Measurements from ENCODE around the gene ZFAND3. TPM values are rescaled to one million over a fixed set of nuclear protein-coding genes. Genes with fewer than 3 reads are reported as not detected.

Gene ZFAND3
- total and polyA plus RNA-seq, 2 experiments from 2014 or later, result 16.9 to 28.2 TPM

- Histone ChIP-seq H3K4me1 (ENCODE audit: insufficient read depth) (no peaks in the 10 kb centered on the region), H3K36me3 (ENCODE audit: insufficient read depth) (no peaks in the 10 kb centered on the region), H3K27me3 (ENCODE audit: insufficient read depth) (no peaks in the 10 kb centered on the region), H3K27ac (ENCODE audit: low read depth) (no peak overlapping the region), H2AFZ (no peak overlapping the region), H3F3A (replicated peaks; ENCODE audit: low read depth) (no peaks in the 10 kb centered on the region), H3K9me2 (ENCODE audit: insufficient read depth) (no peaks in the 10 kb centered on the region), H3K4me3 (no peak overlapping the region), H3K4me2 (no peak overlapping the region), H4K20me1 (replicated peaks; ENCODE audit: insufficient read depth) (no peaks in the 10 kb centered on the region), H3K79me2 (replicated peaks; ENCODE audit: insufficient read depth) (no peaks in the 10 kb centered on the region)
- H3K27ac Mint-ChIP-seq, result no peak overlapping the region
- no peaks in the 10 kb centered on the region for H3K9me3 Mint-ChIP-seq
- TF ChIP-seq STAT1 (IDR thresholded peaks at IDR 0.05; ENCODE audit: unreplicated experiment), result no peak
- no peak for TF ChIP-seq EZH2phosphoT487 (IDR thresholded peaks at IDR 0.05; ENCODE audit: unreplicated experiment)
- TF ChIP-seq ZNF331 (CRISPR knock-in tag; IDR thresholded peaks at IDR 0.05; ENCODE audit: low read depth), result no peak
- TF ChIP-seq REST (IDR thresholded peaks at IDR 0.05; ENCODE audit: unreplicated experiment), result no peak
- TF ChIP-seq EZH2 (IDR thresholded peaks at IDR 0.05; ENCODE audit: low read depth, unreplicated experiment), result no peak
- no peak for TF ChIP-seq NANOG (IDR thresholded peaks at IDR 0.05; ENCODE audit: borderline replicate concordance)
- TF ChIP-seq JUNB (IDR thresholded peaks at IDR 0.05; ENCODE audit: unreplicated experiment), result no peak
- no peak for TF ChIP-seq CTCF (conservative IDR thresholded peaks at IDR 0.05; ENCODE audit: low read depth in 2 of 2)
- TF ChIP-seq ETS1 (IDR thresholded peaks at IDR 0.05), result no peak
- TF ChIP-seq ZNF114 (CRISPR knock-in tag; IDR thresholded peaks at IDR 0.05), result no peak
- no peak for TF ChIP-seq POLR2AphosphoS5 (IDR thresholded peaks at IDR 0.05; ENCODE audit: low read depth)
- no peak for TF ChIP-seq CREB1 (CRISPR knock-in tag; IDR thresholded peaks at IDR 0.05; ENCODE audit: low read depth)
- H3K36me3 Mint-ChIP-seq (ENCODE audit: low read depth), result no peaks in the 10 kb centered on the region; the same call in 2 of the 3 replicates
- peaks cover 6% of the 10 kb centered on the region for H3K4me1 Mint-ChIP-seq
- peaks cover 19% of the 10 kb centered on the region for H3K27me3 Mint-ChIP-seq (ENCODE audit: insufficient read depth, low read depth, poor library complexity)
- H3K4me3 Mint-ChIP-seq, result no peak overlapping the region
- DNase-seq (ENCODE audit: low spot score) (no peak), ATAC-seq (no peak)
These were observed 338.4 kb downstream of the ZFAND3 start for GRCh38 chr6:38157905-38158304.

Data from GM23338 (cell line).